Stimulated activated naive CD8-positive, alpha-beta T cell treated with anti-CD3 and anti-CD28 coated beads, Interleukin-15, amount 100 ng/mL, for 72 hours (primary cell): ENCODE results near the gene E2F4.
A peak's percentile ranks its signal among the peaks of the same experiment; 100 is the strongest.

ENCODE experiments used
- ATAC-seq: fragments of 150-1000 bp; cut with Tn5 transposase; 2 replicates; pipeline ENCODE4 v1.10.0; 2021; ENCODE audit warnings: mild to moderate bottlenecking, moderate library complexity
- DNase-seq, 2 donors: peaks; one replicate each; pipeline ENCODE4 v3.0.0; 2021 to 2022
- H3K27ac Mint-ChIP-seq, 2 donors: one replicate each; pipeline ENCODE4 v1.8.0; 2022; ENCODE audit warnings: mild to moderate bottlenecking in 2 of 2, mixed read lengths in 2 of 2, moderate library complexity in 2 of 2
- H3K27me3 Mint-ChIP-seq: one replicate; pipeline ENCODE4 v1.8.0; 2022; ENCODE audit warnings: mixed read lengths
- H3K4me1 Mint-ChIP-seq: one replicate; pipeline ENCODE4 v1.8.0; 2022; ENCODE audit warnings: mild to moderate bottlenecking, mixed read lengths
- H3K4me3 Mint-ChIP-seq, 2 donors: one replicate each; pipeline ENCODE4 v1.8.0; 2022; ENCODE audit warnings: mild to moderate bottlenecking in 2 of 2, mixed read lengths in 2 of 2, moderate library complexity in 1 of 2
- H3K9me3 Mint-ChIP-seq, 2 donors: one replicate each; pipeline ENCODE4 v1.8.0; 2022; ENCODE audit warnings: mixed read lengths in 2 of 2

The E2F4 gene

DNA sequence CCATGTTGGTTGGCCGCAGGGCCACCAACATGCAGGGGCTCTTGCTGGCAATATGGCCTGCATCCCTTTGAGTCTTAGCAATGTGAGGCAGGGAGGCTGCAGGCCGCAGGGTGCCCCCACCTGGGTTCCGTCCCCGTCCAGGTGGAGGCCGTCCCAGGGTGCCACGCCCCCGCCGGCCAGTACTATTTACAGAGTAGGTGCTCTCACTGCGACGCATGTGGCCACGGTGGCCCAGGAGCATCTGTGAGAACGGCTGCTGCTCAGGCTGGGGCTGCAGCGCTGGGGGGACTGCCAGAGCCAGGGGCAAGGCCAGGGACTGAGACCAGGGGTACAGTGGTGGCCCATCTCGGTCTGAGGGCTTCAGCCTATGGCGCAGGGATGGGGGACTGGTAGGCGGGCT, 11.8 kb upstream of the E2F4 start:
- H3K27ac Mint-ChIP-seq: no peak overlapping the region

GRCh38 chr16:67181346-67181745, 10.6 kb upstream of the E2F4 start:
- DNase-seq (no peak), ATAC-seq (no peak)
- Mint-ChIP-seq H3K27ac (no peak overlapping the region), H3K4me3 (no peak overlapping the region), H3K9me3 (no peaks in the 10 kb centered on the region), H3K27me3 (peaks cover 47% of the 10 kb centered on the region), H3K4me1 (peaks cover 42% of the 10 kb centered on the region)

More for the DNA sequence above, 11.8 kb upstream of the E2F4 start:
- Mint-ChIP-seq H3K4me1 (peaks cover 47% of the 10 kb centered on the region), H3K27me3 (peaks cover 50% of the 10 kb centered on the region), H3K4me3 (no peak overlapping the region), H3K9me3 (no peaks in the 10 kb centered on the region)
- ATAC-seq (no peak), DNase-seq (no peak)

- ATAC-seq: no peak
- no peak overlapping the region for H3K27ac Mint-ChIP-seq
- peaks cover 34% of the 10 kb centered on the region for H3K4me1 Mint-ChIP-seq
- no peaks in the 10 kb centered on the region for H3K9me3 Mint-ChIP-seq
- DNase-seq: no peak
- peaks cover 47% of the 10 kb centered on the region for H3K27me3 Mint-ChIP-seq
- no peak overlapping the region for H3K4me3 Mint-ChIP-seq
These were observed 9.7 kb upstream of the E2F4 start for GRCh38 chr16:67182288-67182687.

DNA sequence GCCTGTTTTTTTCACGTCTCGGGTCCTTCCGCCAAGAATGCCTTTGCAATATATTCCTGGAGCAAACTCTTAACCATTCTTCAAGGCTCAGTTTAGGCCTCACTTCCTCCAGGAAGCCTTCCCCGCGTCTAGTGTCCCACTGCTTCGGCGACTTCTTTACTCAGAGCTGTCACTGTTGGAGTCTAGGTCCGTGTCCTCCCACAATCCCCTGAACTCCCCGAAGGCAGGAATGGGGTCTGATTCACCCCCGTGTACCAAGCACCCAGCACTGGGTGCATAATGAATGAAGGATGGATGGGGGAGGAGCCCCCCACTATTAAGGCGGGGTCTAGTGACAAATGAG, 8.7 kb upstream of the E2F4 start:
- Mint-ChIP-seq H3K27me3 (peaks cover 40% of the 10 kb centered on the region), H3K27ac (no peak overlapping the region), H3K4me1 (peaks cover 24% of the 10 kb centered on the region), H3K4me3 (no peak overlapping the region), H3K9me3 (no peaks in the 10 kb centered on the region)
- no peak for DNase-seq
- no peak for ATAC-seq

DNA sequence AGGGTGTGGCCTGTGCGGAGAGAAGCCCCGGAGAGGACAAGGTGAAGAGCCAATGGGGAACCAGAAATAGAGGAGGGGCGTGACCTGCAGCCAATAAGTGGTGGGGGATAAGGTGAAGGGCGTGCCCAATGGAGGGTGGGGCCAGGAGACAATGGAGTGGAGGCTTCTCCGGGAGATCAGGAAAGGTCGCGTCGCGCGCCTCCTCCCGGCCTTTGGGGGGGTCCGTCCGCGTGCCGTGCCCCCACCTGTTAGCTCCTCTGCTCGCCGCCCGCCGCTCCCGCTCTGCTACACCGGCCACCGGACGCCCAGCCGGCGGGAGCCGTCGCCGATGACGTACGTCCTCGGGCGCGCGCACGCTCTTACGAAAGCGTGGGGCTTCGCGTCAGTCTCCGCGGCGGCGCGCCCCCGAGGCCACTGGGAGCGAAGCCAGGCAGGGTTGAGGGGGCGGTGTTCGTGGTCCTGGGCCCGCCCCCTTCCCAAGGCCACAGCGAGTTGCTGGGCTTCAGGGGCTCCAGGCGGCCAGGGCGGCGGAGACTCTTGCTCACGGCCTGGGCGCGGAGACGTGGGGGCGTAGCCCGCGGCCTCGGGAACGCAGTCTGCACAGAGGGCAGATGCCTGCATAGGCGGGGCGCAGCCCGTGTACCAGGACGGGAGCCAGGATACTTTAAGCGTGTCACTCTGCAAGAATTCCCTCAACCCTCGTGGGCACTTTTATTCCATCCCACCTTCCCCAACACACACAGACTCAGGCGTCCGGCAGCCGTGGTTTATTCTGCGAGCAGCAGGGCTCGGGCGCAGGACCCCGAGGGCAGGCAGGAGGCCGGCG, 8.1 kb upstream of the E2F4 start, which contains the start of gene MATCAP1:
TSS of gene MATCAP1 (minus strand) at position 337 of the 826 bp plus-strand sequence. CDS start 3,353 bp downstream, outside the sequence.
- ATAC-seq (peak; percentile 95), DNase-seq (peak; percentile 92 to 94)
- Mint-ChIP-seq H3K4me1 (peaks cover 18% of the 10 kb centered on the region), H3K9me3 (no peaks in the 10 kb centered on the region), H3K27ac (no peak within 1 kb of the TSS), H3K27me3 (peaks cover 35% of the 10 kb centered on the region), H3K4me3 (no peak within 1 kb of the TSS)

DNA sequence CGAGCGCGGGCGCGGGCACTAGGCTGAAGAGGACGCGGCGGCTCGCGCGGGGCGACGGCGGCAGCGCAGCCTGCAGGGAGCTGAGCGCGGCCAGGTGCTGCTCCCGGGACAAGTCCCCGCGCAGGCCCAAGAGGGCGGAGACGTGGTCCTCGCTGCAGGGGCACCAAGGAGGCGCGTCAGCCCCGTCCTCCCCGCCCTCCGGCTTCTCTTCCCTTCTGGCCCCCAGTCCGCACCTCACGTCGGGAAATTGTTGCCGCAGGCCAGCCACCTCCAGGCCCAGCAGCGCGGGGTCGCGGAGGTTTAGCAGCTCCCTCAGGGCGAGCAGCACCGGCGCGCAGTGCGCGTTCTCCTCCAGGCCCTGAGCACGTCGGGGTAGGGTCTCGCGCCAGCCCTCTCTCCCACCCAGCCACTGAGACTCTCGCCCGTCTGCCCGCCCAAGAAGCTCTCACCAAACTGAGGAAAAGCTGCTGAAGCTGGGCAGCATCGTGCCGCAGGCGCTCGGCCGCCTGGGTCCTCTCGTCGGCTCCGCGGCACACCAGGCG, 7.4 kb upstream of the E2F4 start:
- ATAC-seq: peak; percentile 16
- H3K9me3 Mint-ChIP-seq: no peaks in the 10 kb centered on the region
- H3K4me1 Mint-ChIP-seq: peaks cover 15% of the 10 kb centered on the region
- no peak overlapping the region for H3K27ac Mint-ChIP-seq
- H3K27me3 Mint-ChIP-seq: peaks cover 29% of the 10 kb centered on the region
- DNase-seq: no peak
- no peak overlapping the region for H3K4me3 Mint-ChIP-seq

GRCh38 chr16:67184995-67185650, 6.8 kb upstream of the E2F4 start:
- Mint-ChIP-seq H3K27ac (no peak overlapping the region), H3K4me1 (peaks cover 15% of the 10 kb centered on the region), H3K27me3 (peaks cover 29% of the 10 kb centered on the region), H3K4me3 (no peak overlapping the region), H3K9me3 (no peaks in the 10 kb centered on the region)
- peak; percentile 84 to 85 for DNase-seq
- peak; percentile 50 for ATAC-seq

GRCh38 chr16:67185651-67186134, 6.3 kb upstream of the E2F4 start:
- peaks cover 15% of the 10 kb centered on the region for H3K4me1 Mint-ChIP-seq
- ATAC-seq (no peak), DNase-seq (no peak)
- no peak overlapping the region for H3K27ac Mint-ChIP-seq
- H3K9me3 Mint-ChIP-seq: no peaks in the 10 kb centered on the region
- H3K4me3 Mint-ChIP-seq: no peak overlapping the region
- H3K27me3 Mint-ChIP-seq: peaks cover 29% of the 10 kb centered on the region

DNA sequence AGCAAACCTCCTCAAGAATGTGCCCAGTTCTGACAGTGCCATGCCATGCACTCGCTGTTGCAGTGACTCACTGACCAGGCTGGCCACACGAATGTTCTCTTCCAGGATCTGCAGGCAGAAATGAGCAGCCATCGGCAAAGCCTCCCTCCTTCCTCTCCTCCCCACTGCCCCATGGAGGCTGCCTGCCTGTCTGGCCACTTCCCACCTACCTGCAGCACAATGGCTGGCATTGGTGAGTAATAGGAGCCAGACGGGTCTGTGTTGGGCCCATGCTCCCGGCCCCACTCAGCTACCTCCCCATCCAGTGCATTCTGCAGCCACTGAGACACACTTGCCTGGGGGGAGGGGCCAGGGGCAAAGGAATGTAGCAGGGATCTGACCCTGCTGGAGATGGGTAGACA, 5.4 kb upstream of the E2F4 start:
- H3K27ac Mint-ChIP-seq: no peak overlapping the region
- no peak overlapping the region for H3K4me3 Mint-ChIP-seq
- H3K9me3 Mint-ChIP-seq: no peaks in the 10 kb centered on the region
- H3K27me3 Mint-ChIP-seq: peaks cover 29% of the 10 kb centered on the region
- DNase-seq (no peak), ATAC-seq (no peak)
- peaks cover 20% of the 10 kb centered on the region for H3K4me1 Mint-ChIP-seq

- H3K27me3 Mint-ChIP-seq: peaks cover 29% of the 10 kb centered on the region
- H3K4me3 Mint-ChIP-seq: no peak overlapping the region
- no peak overlapping the region for H3K27ac Mint-ChIP-seq
- no peaks in the 10 kb centered on the region for H3K9me3 Mint-ChIP-seq
- ATAC-seq (no peak), DNase-seq (no peak)
- peaks cover 23% of the 10 kb centered on the region for H3K4me1 Mint-ChIP-seq
These were observed 4.6 kb upstream of the E2F4 start for GRCh38 chr16:67187175-67187890.

GRCh38 chr16:67188323-67188722, 3.6 kb upstream of the E2F4 start:
- H3K27me3 Mint-ChIP-seq: peaks cover 29% of the 10 kb centered on the region
- H3K4me1 Mint-ChIP-seq: peaks cover 33% of the 10 kb centered on the region
- no peak overlapping the region for H3K27ac Mint-ChIP-seq
- ATAC-seq (no peak), DNase-seq (no peak)
- no peak overlapping the region for H3K4me3 Mint-ChIP-seq
- no peaks in the 10 kb centered on the region for H3K9me3 Mint-ChIP-seq

DNA sequence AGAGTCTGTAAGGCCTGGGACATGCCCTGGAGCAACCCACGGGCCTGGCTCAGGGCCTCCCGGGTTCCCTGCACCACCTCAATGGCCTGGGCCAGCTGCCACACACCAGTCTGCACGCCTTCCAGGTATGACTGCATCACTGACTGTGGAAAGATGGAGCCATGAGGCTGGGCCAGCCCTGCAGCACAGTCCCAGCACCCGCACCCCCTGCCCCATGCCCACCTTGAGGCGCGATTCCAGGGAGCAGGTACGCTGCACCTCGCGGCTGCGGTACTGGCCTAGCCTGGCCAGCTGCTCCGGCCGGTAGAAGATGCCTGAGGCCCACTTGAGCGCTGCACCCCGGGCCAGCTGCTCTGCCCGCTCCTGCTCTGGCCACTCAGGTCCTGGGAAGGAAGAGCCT, 3.2 kb upstream of the E2F4 start:
- H3K4me3 Mint-ChIP-seq: no peak overlapping the region
- H3K9me3 Mint-ChIP-seq: no peaks in the 10 kb centered on the region
- DNase-seq (no peak), ATAC-seq (no peak)
- H3K27ac Mint-ChIP-seq: no peak overlapping the region
- peaks cover 29% of the 10 kb centered on the region for H3K27me3 Mint-ChIP-seq
- peaks cover 38% of the 10 kb centered on the region for H3K4me1 Mint-ChIP-seq

DNA sequence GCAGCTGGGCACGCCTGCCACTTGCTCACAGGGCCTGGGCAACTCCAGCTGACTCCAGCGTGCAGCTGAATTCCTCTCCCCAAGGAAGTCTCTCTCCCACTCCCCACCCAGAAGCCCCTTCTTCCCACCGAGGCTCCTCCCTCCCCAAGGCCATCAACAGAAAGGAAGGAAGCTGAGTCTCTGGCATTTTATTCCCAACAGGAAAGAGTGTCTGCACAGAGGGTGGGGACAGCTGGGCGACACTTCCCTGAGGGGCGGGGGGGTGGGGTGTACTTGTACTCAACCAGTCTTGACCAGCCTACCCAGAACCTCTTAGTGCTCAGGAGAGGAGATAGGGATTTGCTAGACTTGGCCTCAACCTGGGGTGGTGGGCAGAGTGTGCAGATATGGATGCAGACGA, 1.9 kb upstream of the E2F4 start, which contains the start of gene EXOC3L1:
TSS of gene EXOC3L1 (minus strand) at position 96 of the 400 bp plus-strand sequence. CDS start 460 bp downstream, outside the sequence.
- Mint-ChIP-seq H3K27me3 (peaks cover 22% of the 10 kb centered on the region), H3K4me3 (peak within 1 kb of the TSS; percentile 83 to 91), H3K4me1 (peaks cover 43% of the 10 kb centered on the region), H3K9me3 (no peaks in the 10 kb centered on the region), H3K27ac (no peak within 1 kb of the TSS)
- DNase-seq: no peak
- ATAC-seq: no peak

- DNase-seq (no peak), ATAC-seq (no peak)
- no peak overlapping the region for H3K27ac Mint-ChIP-seq
These were observed 1.2 kb upstream of the E2F4 start for GRCh38 chr16:67190448-67191399.

More at GRCh38 chr16:67190448-67191399, 1.2 kb upstream of the E2F4 start:
- Mint-ChIP-seq H3K27me3 (peaks cover 15% of the 10 kb centered on the region), H3K9me3 (no peaks in the 10 kb centered on the region), H3K4me3 (peak overlapping the region; percentile 83 to 91), H3K4me1 (peaks cover 43% of the 10 kb centered on the region)
